BLaER1 (cell line): Measurements from ENCODE around the gene IQCE.

Experiments used
- H3K27ac ChIP-seq: shearing (Covaris generic); formaldehyde crosslinking; 2 replicates; pipeline ENCODE4 v1.8.1; 2022
- H3K27me3 ChIP-seq: shearing (Covaris generic); formaldehyde crosslinking; 2 replicates; pipeline ENCODE4 v1.8.1; 2022
- H3K36me3 ChIP-seq: shearing (Covaris generic); formaldehyde crosslinking; 2 replicates; pipeline ENCODE4 v1.8.1; 2022
- H3K4me1 ChIP-seq: shearing (Covaris generic); formaldehyde crosslinking; 2 replicates; pipeline ENCODE4 v1.8.1; 2022
- H3K4me2 ChIP-seq: shearing (Covaris generic); formaldehyde crosslinking; 2 replicates; pipeline ENCODE4 v1.8.1; 2022
- H3K4me3 ChIP-seq: shearing (Covaris generic); formaldehyde crosslinking; 2 replicates; pipeline ENCODE4 v1.8.1; 2022
- H3K9ac ChIP-seq: shearing (Covaris generic); formaldehyde crosslinking; 2 replicates; pipeline ENCODE4 v1.8.1; 2022
- H3K9me3 ChIP-seq: shearing (Covaris generic); formaldehyde crosslinking; 2 replicates; pipeline ENCODE4 v1.8.1; 2022
- H4K20me1 ChIP-seq: shearing (Covaris generic); formaldehyde crosslinking; 2 replicates; pipeline ENCODE4 v1.8.1; 2022
- Cebpa-rat ChIP-seq: shearing (Covaris generic); IDR thresholded peaks from 2 replicates; pipeline ENCODE4 v1.8.1; 2022

The IQCE gene

GRCh38 chr7:2624293-2624886 is 65.6 kb downstream of the IQCE start:
- Histone ChIP-seq H3K4me2 (peak overlapping the region; percentile 57), H3K27ac (peak overlapping the region; percentile 51; the same call in 1 of the 2 replicates), H3K27me3 (no peaks in the 10 kb centered on the region), H4K20me1 (no peaks in the 10 kb centered on the region), H3K9me3 (no peaks in the 10 kb centered on the region), H3K9ac (no peak overlapping the region), H3K36me3 (no peaks in the 10 kb centered on the region), H3K4me3 (no peak overlapping the region), H3K4me1 (peaks cover 68% of the 10 kb centered on the region)
- no peak for TF ChIP-seq Cebpa-rat

- TF ChIP-seq Cebpa-rat = no peak
- Histone ChIP-seq H3K36me3 (no peaks in the 10 kb centered on the region), H3K27me3 (no peaks in the 10 kb centered on the region), H3K9ac (no peak overlapping the region), H3K4me3 (no peak overlapping the region), H3K4me1 (peaks cover 67% of the 10 kb centered on the region), H3K4me2 (no peak overlapping the region), H3K27ac (no peak overlapping the region), H4K20me1 (no peaks in the 10 kb centered on the region), H3K9me3 (no peaks in the 10 kb centered on the region)
These were observed 67.8 kb downstream of the IQCE start for GRCh38 chr7:2626498-2627117.

- Histone ChIP-seq H3K4me1 (peaks cover 59% of the 10 kb centered on the region), H4K20me1 (peaks cover 5% of the 10 kb centered on the region), H3K9me3 (no peaks in the 10 kb centered on the region), H3K36me3 (no peaks in the 10 kb centered on the region), H3K4me3 (no peak overlapping the region), H3K27ac (no peak overlapping the region), H3K27me3 (no peaks in the 10 kb centered on the region), H3K9ac (no peak overlapping the region), H3K4me2 (no peak overlapping the region)
- TF ChIP-seq Cebpa-rat = no peak
These were observed 68.7 kb downstream of the IQCE start for GRCh38 chr7:2627258-2628129.

- peaks cover 53% of the 10 kb centered on the region for H3K4me1 ChIP-seq
- no peak overlapping the region for H3K9ac ChIP-seq
- H3K36me3 ChIP-seq = no peaks in the 10 kb centered on the region
- no peaks in the 10 kb centered on the region for H3K9me3 ChIP-seq
- H3K27me3 ChIP-seq = no peaks in the 10 kb centered on the region
- no peak overlapping the region for H3K27ac ChIP-seq
- TF ChIP-seq Cebpa-rat = no peak
- H4K20me1 ChIP-seq = peaks cover 11% of the 10 kb centered on the region
- no peak overlapping the region for H3K4me3 ChIP-seq
- no peak overlapping the region for H3K4me2 ChIP-seq
These were observed 69.3 kb downstream of the IQCE start for GRCh38 chr7:2628130-2628482.

- H3K4me2 ChIP-seq = no peak overlapping the region
- no peaks in the 10 kb centered on the region for H3K27me3 ChIP-seq
- no peaks in the 10 kb centered on the region for H3K9me3 ChIP-seq
- H3K36me3 ChIP-seq = peaks cover 2% of the 10 kb centered on the region; the same call in 1 of the 2 replicates
- no peak overlapping the region for H3K9ac ChIP-seq
- peaks cover 19% of the 10 kb centered on the region for H4K20me1 ChIP-seq
- H3K27ac ChIP-seq = no peak overlapping the region
- H3K4me3 ChIP-seq = no peak overlapping the region
- peaks cover 50% of the 10 kb centered on the region for H3K4me1 ChIP-seq
- no peak for TF ChIP-seq Cebpa-rat
These were observed 70.1 kb downstream of the IQCE start for GRCh38 chr7:2628891-2629290.

GRCh38 chr7:2629746-2630681 is 71.2 kb downstream of the IQCE start:
- TF ChIP-seq Cebpa-rat = no peak
- Histone ChIP-seq H3K9me3 (no peaks in the 10 kb centered on the region), H3K4me1 (peaks cover 50% of the 10 kb centered on the region), H4K20me1 (peaks cover 30% of the 10 kb centered on the region), H3K4me3 (no peak overlapping the region), H3K27me3 (no peaks in the 10 kb centered on the region), H3K27ac (no peak overlapping the region), H3K9ac (no peak overlapping the region), H3K36me3 (peaks cover 12% of the 10 kb centered on the region), H3K4me2 (no peak overlapping the region)

GRCh38 chr7:2631946-2632732 is 73.4 kb downstream of the IQCE start, which contains the start of gene TTYH3:
TSS of gene TTYH3 (plus strand) at chr7:2631986. CDS start at chr7:2632156, 170 bp downstream.
- H3K4me2 ChIP-seq = peak within 1 kb of the TSS; percentile 97
- peak within 1 kb of the TSS; percentile 98 for H3K9ac ChIP-seq
- H3K27me3 ChIP-seq = no peaks in the 10 kb centered on the region
- no peaks in the 10 kb centered on the region for H3K9me3 ChIP-seq
- peak within 1 kb of the TSS; percentile 98 for H3K4me3 ChIP-seq
- TF ChIP-seq Cebpa-rat = no peak
- H3K36me3 ChIP-seq = peaks cover 29% of the 10 kb centered on the region
- H3K27ac ChIP-seq = peak within 1 kb of the TSS; percentile 97
- H3K4me1 ChIP-seq = peaks cover 60% of the 10 kb centered on the region
- peaks cover 52% of the 10 kb centered on the region for H4K20me1 ChIP-seq

- Histone ChIP-seq H3K27me3 (no peaks in the 10 kb centered on the region), H3K4me3 (peak overlapping the region; percentile 98), H3K9me3 (no peaks in the 10 kb centered on the region), H3K4me2 (peak overlapping the region; percentile 97), H3K4me1 (peaks cover 65% of the 10 kb centered on the region), H4K20me1 (peaks cover 60% of the 10 kb centered on the region), H3K36me3 (peaks cover 29% of the 10 kb centered on the region), H3K9ac (peak overlapping the region; percentile 98), H3K27ac (peak overlapping the region; percentile 97)
- no peak for TF ChIP-seq Cebpa-rat
These were observed 74.2 kb downstream of the IQCE start for GRCh38 chr7:2632733-2633537.
